H9 (cell line): ENCODE measurements around the gene FAM219B. TPM values are rescaled to one million over a fixed set of nuclear protein-coding genes. Genes with fewer than 3 reads are reported as not detected.

ENCODE experiments used
- DNase-seq: peaks from one replicate; pipeline ENCODE4 v3.0.0-alpha.2; 2017
- H2AFZ ChIP-seq: one replicate; pipeline ENCODE4 v1.6.1; 2013; ENCODE audit warnings: mild to moderate bottlenecking, low read length, control low read depth, moderate library complexity
- H2AK5ac ChIP-seq: 2 replicates; pipeline ENCODE4 v1.6.1; 2013; ENCODE audit warnings: low read length, control low read depth, mixed read lengths; ENCODE audit not compliant: insufficient read length
- H2BK120ac ChIP-seq: one replicate; pipeline ENCODE4 v1.6.1; 2013; ENCODE audit warnings: low read depth, mild to moderate bottlenecking, low read length, control low read depth, inconsistent platforms; ENCODE audit not compliant: poor library complexity, severe bottlenecking
- H2BK12ac ChIP-seq: 2 replicates; pipeline ENCODE4 v1.6.1; 2013; ENCODE audit warnings: low read length, control low read depth, mixed read lengths, low read depth; ENCODE audit not compliant: insufficient read length
- H2BK15ac ChIP-seq: 2 replicates; pipeline ENCODE4 v1.6.1; 2013; ENCODE audit warnings: low read depth, low read length, control low read depth
- H2BK20ac ChIP-seq: one replicate; pipeline ENCODE4 v1.6.1; 2013; ENCODE audit warnings: low read depth, mild to moderate bottlenecking, low read length, control low read depth, inconsistent platforms; ENCODE audit not compliant: poor library complexity, severe bottlenecking
- H2BK5ac ChIP-seq: 2 replicates; pipeline ENCODE4 v1.6.1; 2013; ENCODE audit warnings: low read length, control low read depth, mixed read lengths; ENCODE audit not compliant: insufficient read length
- H3K14ac ChIP-seq: 2 replicates; pipeline ENCODE4 v1.6.1; 2013; ENCODE audit warnings: low read length, control low read depth; ENCODE audit not compliant: insufficient read depth
- H3K18ac ChIP-seq: 2 replicates; pipeline ENCODE4 v1.6.1; 2013; ENCODE audit warnings: low read depth, mild to moderate bottlenecking, mixed read lengths, low read length, control low read depth; ENCODE audit not compliant: insufficient read length
- H3K23ac ChIP-seq: 2 replicates; pipeline ENCODE4 v1.6.1; 2013; ENCODE audit warnings: low read length, control low read depth, mixed read lengths, low read depth; ENCODE audit not compliant: insufficient read length
- H3K23me2 ChIP-seq: 2 replicates; pipeline ENCODE4 v1.6.1; 2013; ENCODE audit warnings: low read depth, mild to moderate bottlenecking, mixed read lengths, low read length, control low read depth; ENCODE audit not compliant: insufficient read length, poor library complexity, severe bottlenecking
- H3K27ac ChIP-seq: 2 replicates; pipeline ENCODE4 v1.5.1; 2013; ENCODE audit warnings: low read length, control low read depth, mixed read lengths, low read depth; ENCODE audit not compliant: insufficient read length
- H3K27me3 ChIP-seq: 2 replicates; pipeline ENCODE4 v1.6.1; 2013; ENCODE audit warnings: low read length, control low read depth, inconsistent platforms; ENCODE audit not compliant: insufficient read depth
- H3K4ac ChIP-seq: 2 replicates; pipeline ENCODE4 v1.6.1; 2013; ENCODE audit warnings: low read depth, mild to moderate bottlenecking, control low read depth, inconsistent platforms, low read length, moderate library complexity
- H3K4me1 ChIP-seq: 2 replicates; pipeline ENCODE4 v1.6.1; 2013; ENCODE audit warnings: low read length, control low read depth, inconsistent platforms; ENCODE audit not compliant: insufficient read depth
- H3K4me2 ChIP-seq: 2 replicates; pipeline ENCODE4 v1.6.1; 2013; ENCODE audit warnings: low read length, control low read depth, mixed read lengths; ENCODE audit not compliant: insufficient read length, insufficient read depth
- H3K56ac ChIP-seq: 2 replicates; pipeline ENCODE4 v1.6.1; 2013; ENCODE audit warnings: low read depth, mild to moderate bottlenecking, mixed read lengths, low read length, control low read depth; ENCODE audit not compliant: insufficient read length
- H3K79me1 ChIP-seq: 2 replicates; pipeline ENCODE4 v1.6.1; 2013; ENCODE audit warnings: low read depth, mild to moderate bottlenecking, moderate library complexity, low read length, control low read depth, inconsistent platforms; ENCODE audit not compliant: insufficient read depth, poor library complexity, severe bottlenecking
- H3K79me2 ChIP-seq: 2 replicates; pipeline ENCODE4 v1.6.1; 2013; ENCODE audit warnings: low read length, control low read depth, inconsistent platforms; ENCODE audit not compliant: insufficient read depth
- H3K9ac ChIP-seq: 2 replicates; pipeline ENCODE4 v1.6.1; 2013; ENCODE audit warnings: low read length, control low read depth, mixed read lengths; ENCODE audit not compliant: insufficient read length; ENCODE audit errors: extremely low read depth
- H3K9me3 ChIP-seq: one replicate; pipeline ENCODE4 v1.6.1; 2013; ENCODE audit warnings: low read depth, low read length, inconsistent platforms; ENCODE audit not compliant: control insufficient read depth
- H3T11ph ChIP-seq: one replicate; pipeline ENCODE4 v1.6.1; 2013; ENCODE audit warnings: mild to moderate bottlenecking, low read length, control low read depth, inconsistent platforms
- H4K20me1 ChIP-seq: one replicate; pipeline ENCODE4 v1.6.1; 2013; ENCODE audit not compliant: control insufficient read depth, insufficient read length, insufficient read depth
- H4K5ac ChIP-seq: 2 replicates; pipeline ENCODE4 v1.6.1; 2013; ENCODE audit warnings: low read depth, mild to moderate bottlenecking, mixed read lengths, low read length, control low read depth; ENCODE audit not compliant: insufficient read length
- H4K8ac ChIP-seq: replicated peaks from 2 replicates; pipeline ENCODE4 v1.6.1; 2013; ENCODE audit warnings: low read length, control low read depth, mixed read lengths, low read depth; ENCODE audit not compliant: insufficient read length
- H4K91ac ChIP-seq: 2 replicates; pipeline ENCODE4 v1.6.1; 2013; ENCODE audit warnings: low read depth, mild to moderate bottlenecking, moderate library complexity, mixed read lengths, low read length, control low read depth; ENCODE audit not compliant: insufficient read length
- H3K27ac Mint-ChIP-seq, 3 experiments: 2 replicates in 2 of 3; 3 replicates in 1 of 3; pipeline ENCODE4 v1.8.0; 2020 to 2021; ENCODE audit warnings: mixed read lengths in 3 of 3, mild to moderate bottlenecking in 1 of 3, moderate library complexity in 1 of 3
- H3K27me3 Mint-ChIP-seq: 2 replicates; pipeline ENCODE4 v1.8.0; 2021; ENCODE audit warnings: low read depth, mild to moderate bottlenecking, moderate library complexity, mixed read lengths
- H3K36me3 Mint-ChIP-seq, 3 experiments: 2 replicates in 2 of 3; 3 replicates in 1 of 3; pipeline ENCODE4 v1.8.0; 2020 to 2021; ENCODE audit warnings: low read depth in 3 of 3, mixed read lengths in 3 of 3; ENCODE audit not compliant: insufficient read depth in 1 of 3
- H3K4me1 Mint-ChIP-seq, 2 experiments: 2 replicates each; pipeline ENCODE4 v1.8.0; 2020; ENCODE audit warnings: mixed read lengths in 2 of 2
- H3K4me3 Mint-ChIP-seq, 2 experiments: 2 replicates in 1 of 2; 3 replicates in 1 of 2; pipeline ENCODE4 v1.8.0; 2020 to 2021; ENCODE audit warnings: mild to moderate bottlenecking in 2 of 2, mixed read lengths in 2 of 2, moderate library complexity in 1 of 2
- H3K9me3 Mint-ChIP-seq, 2 experiments: 2 replicates in 1 of 2; 3 replicates in 1 of 2; pipeline ENCODE4 v1.8.0; 2020; ENCODE audit warnings: mild to moderate bottlenecking in 2 of 2, mixed read lengths in 2 of 2, moderate library complexity in 1 of 2
- WGBS: extraction: QIAGEN DNeasy Blood & Tissue Kit; methylation state at CpG from one replicate; pipeline ENCODE4 v1.1.7; 2013; ENCODE audit warnings: missing lambda C conversion rate, low lambda C conversion rate, mixed read lengths; ENCODE audit not compliant: insufficient read length; ENCODE audit errors: extremely low coverage; 5-methylcytosine and 5-hydroxymethylcytosine counted together
- total RNA-seq: library from RNA; stranded (reverse); gene quantifications from 2 replicates; pipeline ENCODE4 v1.2.1, GENCODE V29; 2021
- TF ChIP-seq, protein P1 (sequence below): fragments of 200-600 bp; sonication (generic); conservative IDR thresholded peaks from 3 replicates; pipeline ENCODE4 v1.8.0; 2021; ENCODE audit warnings: antibody characterized with exemption, mild to moderate bottlenecking

The FAM219B gene
- total RNA-seq, 1 experiment from 2014 or later = 60.3 TPM

DNA sequence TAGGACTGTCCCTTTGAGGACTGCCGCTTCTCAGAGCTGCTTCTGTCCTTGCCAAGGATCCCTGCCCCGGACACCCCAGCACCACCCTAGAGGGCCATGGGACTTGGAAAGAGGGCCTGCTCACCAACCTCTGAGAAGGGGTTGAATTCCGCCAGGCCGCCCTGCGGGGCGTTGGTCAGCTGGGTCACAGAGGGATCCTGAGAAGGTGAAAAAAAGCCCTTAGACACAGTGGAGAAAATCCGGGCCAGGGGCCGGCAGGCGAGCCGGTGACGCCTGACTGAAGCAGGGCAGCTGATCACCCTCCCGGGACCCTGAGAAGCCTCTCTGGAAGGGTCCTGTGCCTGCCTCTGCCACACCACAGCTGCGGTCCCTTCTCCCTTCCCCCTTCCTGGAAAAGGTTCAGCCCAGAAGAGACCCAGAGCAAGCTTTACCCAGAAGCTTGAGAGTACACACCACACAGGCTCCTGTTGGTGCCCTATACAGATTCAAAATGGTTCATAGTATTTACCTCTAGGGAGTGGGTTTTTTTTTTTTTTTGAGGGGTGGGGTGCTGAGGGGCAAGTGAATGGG lies 52.1 kb downstream of the FAM219B start:
- H2AK5ac ChIP-seq = no peak overlapping the region
- no peaks in the 10 kb centered on the region for H3K79me2 ChIP-seq
- no peaks in the 10 kb centered on the region for H3K9me3 ChIP-seq
- H3K27ac Mint-ChIP-seq = peak overlapping the region in 1 of 3 experiments; percentile 61; a peak in 2 of 7 replicates
- peaks cover 0 to 6% of the 10 kb centered on the region in 2 experiments; a peak in 3 of 4 replicates for H3K4me1 Mint-ChIP-seq
- H3K36me3 Mint-ChIP-seq = peaks cover 8 to 34% (median 27%) of the 10 kb centered on the region in 3 experiments; a peak in 6 of 7 replicates
- no peak overlapping the region for H4K5ac ChIP-seq
- H3K4me3 Mint-ChIP-seq = no peak overlapping the region
- H3K23ac ChIP-seq = no peak overlapping the region
- no peak overlapping the region for H4K8ac ChIP-seq
- H3K27me3 ChIP-seq = no peaks in the 10 kb centered on the region
- H3K4ac ChIP-seq = no peak overlapping the region
- H3T11ph ChIP-seq = no peak overlapping the region
- no peak overlapping the region for H3K27ac ChIP-seq
- TF ChIP-seq, protein P1, sequence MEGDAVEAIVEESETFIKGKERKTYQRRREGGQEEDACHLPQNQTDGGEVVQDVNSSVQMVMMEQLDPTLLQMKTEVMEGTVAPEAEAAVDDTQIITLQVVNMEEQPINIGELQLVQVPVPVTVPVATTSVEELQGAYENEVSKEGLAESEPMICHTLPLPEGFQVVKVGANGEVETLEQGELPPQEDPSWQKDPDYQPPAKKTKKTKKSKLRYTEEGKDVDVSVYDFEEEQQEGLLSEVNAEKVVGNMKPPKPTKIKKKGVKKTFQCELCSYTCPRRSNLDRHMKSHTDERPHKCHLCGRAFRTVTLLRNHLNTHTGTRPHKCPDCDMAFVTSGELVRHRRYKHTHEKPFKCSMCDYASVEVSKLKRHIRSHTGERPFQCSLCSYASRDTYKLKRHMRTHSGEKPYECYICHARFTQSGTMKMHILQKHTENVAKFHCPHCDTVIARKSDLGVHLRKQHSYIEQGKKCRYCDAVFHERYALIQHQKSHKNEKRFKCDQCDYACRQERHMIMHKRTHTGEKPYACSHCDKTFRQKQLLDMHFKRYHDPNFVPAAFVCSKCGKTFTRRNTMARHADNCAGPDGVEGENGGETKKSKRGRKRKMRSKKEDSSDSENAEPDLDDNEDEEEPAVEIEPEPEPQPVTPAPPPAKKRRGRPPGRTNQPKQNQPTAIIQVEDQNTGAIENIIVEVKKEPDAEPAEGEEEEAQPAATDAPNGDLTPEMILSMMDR = no peak
- H3K56ac ChIP-seq = no peak overlapping the region
- H2BK20ac ChIP-seq = no peak overlapping the region
- no peaks in the 10 kb centered on the region for H3K23me2 ChIP-seq
- H3K27me3 Mint-ChIP-seq = no peaks in the 10 kb centered on the region
- H3K4me2 ChIP-seq = no peak overlapping the region
- no peak overlapping the region for H2AFZ ChIP-seq
- no peak overlapping the region for H2BK120ac ChIP-seq
- no peak overlapping the region for H2BK12ac ChIP-seq
- H4K20me1 ChIP-seq = no peaks in the 10 kb centered on the region
- H2BK15ac ChIP-seq = no peak overlapping the region
- no peak overlapping the region for H4K91ac ChIP-seq
- no peak overlapping the region for H3K18ac ChIP-seq
- H3K4me1 ChIP-seq = no peaks in the 10 kb centered on the region
- no CpG with 5 or more reads among the region's 13 CpGs for WGBS
- no peak overlapping the region for H3K14ac ChIP-seq
- H3K9me3 Mint-ChIP-seq = no peaks in the 10 kb centered on the region
- H3K79me1 ChIP-seq = no peaks in the 10 kb centered on the region
- no peak overlapping the region for H3K9ac ChIP-seq
- DNase-seq = no peak
- H2BK5ac ChIP-seq = no peak overlapping the region
